Dermis microvascular lymphatic vessel endothelial cell (primary cell): ENCODE measurements around the gene FBL. TPM values are rescaled to one million over a fixed set of nuclear protein-coding genes. Genes with fewer than 3 reads are reported as not detected.
"Not testable (repeated sequence)": the region's sequence is repeated elsewhere in the genome, so short reads cannot be mapped to it uniquely, and the experiment has no call there.

Source experiments
- DNase-seq, 2 donors: peaks; one replicate each; pipeline versions ENCODE4 v3.0.0 to v3.0.0-alpha.2; 2010; ENCODE audit warnings: low read depth in 2 of 2
- total RNA-seq: library from RNA; depleted of rRNA; stranded (reverse); fragments of >200 nt; gene quantifications from 2 replicates; pipeline ENCODE4 v1.2.1, GENCODE V29; 2014

The FBL gene
- total RNA-seq, 1 donor from 2014 or later, result 231 TPM

DNA sequence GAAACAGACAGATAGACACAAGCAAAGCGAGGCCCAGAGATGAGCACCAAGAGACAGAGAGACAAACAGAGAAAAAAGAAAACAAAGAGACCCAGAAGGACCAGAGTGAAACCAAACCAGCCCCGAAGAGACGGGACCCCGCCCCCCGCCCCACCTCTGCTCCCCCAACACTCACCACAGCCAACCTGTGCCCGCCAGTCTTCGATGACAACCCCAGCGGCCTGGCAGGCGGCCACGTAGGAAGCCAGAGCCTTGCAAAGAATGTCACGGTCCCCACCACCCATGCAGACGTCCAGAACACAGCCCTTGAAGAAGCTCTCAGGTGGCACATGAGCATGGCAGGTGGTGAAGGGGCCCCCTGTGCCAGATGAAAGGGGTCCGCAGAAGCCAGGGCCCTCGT is 31.3 kb upstream of the FBL start:
- not testable (repeated sequence) for DNase-seq

DNA sequence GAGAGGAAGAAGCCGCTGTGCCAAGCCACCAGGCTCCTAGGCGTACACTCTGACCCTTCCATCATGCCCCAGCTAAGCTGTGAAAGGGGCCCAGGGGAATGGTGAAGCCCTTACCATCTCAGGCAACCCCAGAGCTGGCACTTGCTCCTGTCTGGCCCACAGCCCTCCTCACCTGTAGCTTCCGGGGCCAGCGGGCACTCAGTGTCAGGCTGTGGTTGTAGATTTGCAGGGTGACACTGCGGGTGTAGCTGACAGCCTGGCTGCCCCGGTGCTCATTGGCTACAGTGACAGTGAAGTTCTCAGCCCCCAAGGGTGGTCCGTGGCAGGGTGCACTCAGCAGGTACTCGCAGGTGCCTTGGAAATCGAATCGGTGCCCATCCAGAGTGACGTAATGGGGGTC is 30.3 kb upstream of the FBL start:
- DNase-seq, result not testable (repeated sequence)

DNA sequence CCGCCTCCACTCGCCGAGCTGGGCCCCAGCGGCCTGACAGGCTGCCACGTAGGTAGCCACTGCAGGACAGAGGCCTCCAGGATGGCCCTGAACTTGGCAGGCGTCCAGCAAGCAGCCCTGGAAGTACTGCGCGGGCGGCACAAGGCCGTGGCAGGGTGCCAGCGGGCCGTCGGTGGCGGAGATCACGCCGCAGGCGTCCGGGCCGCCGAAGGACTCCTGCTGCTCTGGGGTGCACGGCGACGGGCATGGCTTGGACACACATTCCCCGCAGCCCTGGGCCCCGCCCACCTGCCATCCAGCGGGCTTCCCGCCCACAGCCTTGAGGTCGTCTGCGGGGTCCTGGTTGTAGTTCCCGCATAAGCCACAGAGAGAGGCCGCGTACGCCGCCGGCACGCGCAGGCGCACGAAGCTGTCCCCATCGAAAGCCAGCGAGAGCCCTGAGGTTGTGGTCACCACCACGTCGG is 29.3 kb upstream of the FBL start:
- DNase-seq, result peak in 1 of 2 donors; percentile 24

DNA sequence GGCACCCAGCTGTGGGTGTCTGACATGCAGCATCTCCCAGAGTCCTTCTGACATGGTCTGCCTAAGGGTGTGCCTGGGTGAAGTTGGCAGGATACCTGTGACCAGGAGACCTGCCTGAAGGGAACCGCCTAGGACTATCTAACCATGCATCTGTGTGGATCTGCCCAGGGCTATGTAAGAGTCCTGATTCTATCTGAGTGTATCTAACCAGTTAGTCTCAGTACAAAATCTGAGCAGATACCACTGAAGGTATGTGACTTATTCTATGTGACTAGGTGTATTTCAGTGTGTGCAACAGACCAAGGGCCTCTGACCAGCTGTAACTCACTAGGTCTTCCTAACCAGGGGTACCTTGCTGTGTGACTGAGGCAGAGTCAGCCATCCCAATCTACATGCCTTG is 28.2 kb upstream of the FBL start:
- no peak for DNase-seq

DNA sequence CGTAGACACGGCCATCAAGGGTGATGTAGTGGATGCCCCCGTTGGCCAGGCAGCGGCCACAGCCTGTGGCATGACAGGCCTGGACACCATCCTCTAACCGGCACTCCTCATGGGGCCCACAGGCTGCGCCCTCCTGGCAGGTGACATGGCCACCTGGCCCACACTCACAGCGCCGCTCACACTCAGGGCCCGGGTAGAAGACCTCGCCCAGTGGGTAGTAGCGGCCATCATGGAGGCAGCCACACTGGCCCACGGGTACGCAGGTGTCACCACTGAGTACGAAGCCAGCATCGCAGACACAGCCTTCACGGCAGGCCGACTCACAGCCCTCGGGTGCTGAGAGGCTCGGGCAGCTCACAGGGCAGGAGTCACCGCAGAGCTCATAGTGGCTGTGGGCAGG is 27.2 kb upstream of the FBL start:
- no peak for DNase-seq

DNA sequence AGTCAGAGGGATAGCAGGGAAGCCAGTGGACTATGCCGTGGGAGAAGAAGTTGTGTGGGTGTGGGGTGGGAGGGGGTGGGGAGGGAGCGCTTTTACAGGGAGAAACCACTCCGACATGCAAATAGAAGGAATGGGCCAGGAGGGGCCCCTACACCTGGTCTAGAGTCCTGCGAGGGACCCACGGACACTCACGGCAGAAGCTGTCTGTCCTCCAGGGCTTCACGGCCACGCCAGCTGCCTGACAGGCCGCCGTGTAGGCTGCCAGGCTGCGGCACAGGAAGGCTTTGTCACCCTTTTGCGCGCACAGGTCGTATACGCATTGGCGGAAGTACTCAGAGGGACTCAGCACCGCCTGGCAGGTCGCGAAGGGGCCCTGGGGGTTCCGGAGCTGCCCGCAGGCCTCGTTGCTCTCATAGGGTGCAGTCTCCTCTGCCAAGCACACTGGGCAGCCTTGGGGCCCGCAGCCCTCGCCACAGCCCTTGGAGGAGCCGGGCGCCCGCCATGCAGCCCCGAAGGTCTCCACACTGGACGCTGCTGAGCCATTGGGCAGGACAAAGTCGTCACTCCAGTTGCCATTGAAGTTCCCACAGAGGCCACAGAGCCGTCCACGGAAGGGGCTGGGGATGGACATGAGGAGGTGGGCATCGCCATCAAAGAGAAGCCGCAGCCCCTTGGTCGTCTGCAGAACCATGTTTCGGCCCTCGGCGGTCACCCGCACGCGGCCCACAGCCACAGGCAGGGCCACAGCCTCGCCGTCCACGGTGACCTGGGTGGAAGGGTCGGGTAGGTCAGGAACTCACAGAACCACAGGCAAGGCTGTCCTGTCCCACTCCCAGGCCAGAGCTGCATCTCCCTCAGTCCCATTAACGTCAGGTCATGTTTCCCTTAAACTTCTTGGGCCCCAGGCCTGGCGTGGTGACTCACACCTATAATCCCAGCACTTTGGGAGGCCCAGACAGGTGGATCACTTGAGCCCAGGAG is 26.0 kb upstream of the FBL start:
- DNase-seq, result no peak

DNA sequence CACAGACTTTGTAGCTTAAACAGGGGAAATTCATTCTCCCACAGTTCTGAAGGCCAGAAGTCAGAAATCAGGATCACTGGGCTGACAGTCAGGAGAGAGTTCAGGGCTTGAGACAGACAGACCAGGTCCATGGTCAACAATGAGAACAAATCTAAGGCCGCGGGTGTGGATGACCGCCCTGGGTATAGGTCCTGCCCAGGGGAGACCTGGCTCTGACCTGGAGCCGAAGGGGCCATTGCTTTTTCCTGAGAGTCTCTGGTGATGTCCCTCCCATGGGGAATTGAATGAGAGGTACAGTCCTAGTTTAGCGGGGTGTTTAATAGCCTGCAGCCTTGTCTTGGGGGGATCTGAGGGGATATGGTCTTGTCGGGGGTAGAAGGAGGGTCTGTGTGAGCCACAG is 25.2 kb upstream of the FBL start:
- DNase-seq, result no peak

DNA sequence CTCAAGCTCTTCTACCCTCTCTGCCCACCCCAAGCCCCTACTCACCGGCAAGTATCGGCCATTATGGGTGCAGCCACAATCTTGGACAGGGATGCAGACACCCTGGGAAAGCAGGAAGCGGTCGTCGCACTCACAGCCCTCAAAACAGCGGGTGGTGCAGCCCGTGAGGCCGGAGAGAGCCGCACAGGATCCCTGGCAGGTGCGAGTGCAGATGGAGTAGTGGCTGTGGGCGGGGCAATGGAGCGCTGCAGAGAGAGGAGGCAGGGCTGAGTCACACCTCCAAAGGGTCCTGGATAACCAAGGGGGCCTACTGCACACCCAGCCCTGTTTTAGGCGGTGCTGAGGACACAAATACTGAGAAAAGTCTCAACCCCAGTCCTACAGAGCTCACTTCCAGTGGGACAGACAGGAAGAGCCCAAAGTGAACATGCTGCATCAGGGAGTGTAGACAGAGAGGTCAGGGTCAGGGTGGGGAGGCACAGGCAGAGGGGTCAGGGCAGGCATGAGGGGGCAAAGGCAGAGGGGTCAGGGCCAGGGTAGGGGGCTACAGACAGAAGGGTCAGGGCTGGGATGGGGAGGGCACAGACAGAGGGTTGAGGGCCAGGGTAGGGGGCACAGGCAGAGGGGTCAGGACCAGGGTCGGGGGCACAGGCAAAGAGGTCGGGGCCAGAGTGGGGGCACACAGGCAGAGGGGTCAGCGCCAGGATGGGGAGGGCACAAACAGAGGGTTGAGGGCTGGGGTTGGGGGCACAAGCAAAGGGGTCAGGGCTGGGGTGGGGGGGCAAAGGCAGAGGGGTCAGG is 24.2 kb upstream of the FBL start:
- DNase-seq, result no peak

DNA sequence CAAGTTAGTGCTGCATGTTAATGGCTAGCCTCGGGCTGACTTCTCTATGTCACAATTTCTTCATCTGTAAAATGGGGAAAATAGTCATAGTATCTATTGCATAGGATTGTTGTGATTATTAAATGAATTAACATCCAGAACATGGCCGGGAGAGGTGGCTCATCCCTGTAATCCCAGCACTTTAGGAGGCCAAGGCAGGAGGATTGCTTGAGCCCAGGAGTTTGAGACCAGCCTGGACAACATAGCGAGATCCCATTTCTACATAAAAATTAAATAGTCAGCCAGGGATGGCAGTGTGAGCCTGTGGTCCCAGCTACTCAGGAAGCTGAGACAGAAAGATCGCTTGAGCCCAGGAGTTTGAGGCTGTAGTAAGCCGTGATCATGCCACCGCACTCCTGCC is 21.8 kb upstream of the FBL start:
- no peak for DNase-seq

DNA sequence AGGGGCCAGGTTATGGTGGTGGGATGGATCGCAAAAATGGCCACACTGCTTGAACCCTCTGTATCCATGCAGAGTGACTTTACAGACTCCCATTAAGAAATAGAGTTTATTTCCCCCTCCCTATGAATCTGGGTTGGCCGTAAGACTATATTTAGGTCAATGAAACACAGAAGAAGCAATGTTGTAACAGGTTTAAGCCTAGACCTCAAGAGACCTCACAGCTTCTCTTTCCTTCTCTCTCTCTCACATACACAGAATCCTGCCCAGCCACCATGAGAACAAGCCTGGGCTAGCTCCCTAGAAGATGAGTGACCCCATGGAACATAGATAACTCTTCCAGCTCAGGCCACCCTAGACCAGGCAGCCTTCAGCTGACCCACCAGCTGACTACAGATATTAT is 21.0 kb upstream of the FBL start:
- DNase-seq, result no peak

DNA sequence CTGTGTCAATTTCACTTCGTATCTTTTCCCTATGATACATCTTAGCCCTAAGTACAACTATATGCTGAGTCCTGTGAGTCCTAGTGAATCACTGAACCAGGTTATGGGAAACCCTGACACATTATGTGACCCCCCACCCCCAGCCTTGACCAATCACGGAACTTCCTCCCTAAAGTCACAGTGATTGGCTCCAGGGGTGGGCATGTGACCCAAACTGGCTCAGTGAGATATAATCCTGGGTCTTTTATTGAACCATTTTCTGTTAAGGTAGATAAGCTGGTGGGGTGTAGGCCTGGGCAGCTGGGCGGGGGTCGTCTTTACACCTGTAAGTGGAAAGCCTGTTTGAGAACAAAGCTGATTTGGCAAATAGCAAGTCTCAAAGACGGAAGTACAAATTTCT is 19.8 kb upstream of the FBL start:
- no peak for DNase-seq

DNA sequence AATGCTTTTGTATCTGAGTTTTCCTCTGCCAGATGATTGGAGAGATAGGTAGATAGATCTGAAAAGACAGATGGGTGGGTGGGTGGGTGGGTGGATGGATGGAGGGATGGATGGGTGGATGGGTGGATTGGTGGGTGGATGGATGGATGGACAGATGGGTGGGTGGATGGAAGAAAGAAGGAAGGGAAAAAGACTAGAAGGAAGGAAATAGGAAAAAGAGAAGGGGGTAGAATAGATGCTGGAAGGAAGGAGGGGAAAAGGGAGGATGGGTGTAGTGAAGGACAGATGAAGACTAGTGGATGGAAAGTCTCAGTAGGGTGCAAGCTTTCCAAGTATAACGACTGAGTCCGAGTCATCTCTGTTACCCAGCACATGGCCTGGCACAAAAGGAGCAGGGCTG is 19.0 kb upstream of the FBL start:
- DNase-seq, result no peak

DNA sequence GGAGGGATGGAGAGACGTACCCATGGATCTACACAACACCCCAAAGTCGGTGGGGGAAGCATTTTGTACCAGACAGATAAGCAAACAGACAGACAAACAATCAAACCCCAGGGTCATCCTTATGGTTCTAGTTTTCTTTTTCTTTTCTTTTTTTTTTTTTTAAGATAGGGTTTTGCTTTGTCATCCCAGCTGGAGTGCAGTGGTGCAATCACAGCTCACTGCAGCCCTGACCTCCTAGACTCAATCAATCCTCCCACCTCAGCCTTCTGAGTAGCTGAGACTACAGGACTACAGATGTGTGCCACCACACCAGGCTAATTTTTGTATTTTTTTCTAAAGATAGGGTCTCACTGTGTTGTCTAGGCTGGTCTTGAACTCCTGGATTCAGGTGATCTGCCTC is 17.9 kb upstream of the FBL start:
- no peak for DNase-seq

DNA sequence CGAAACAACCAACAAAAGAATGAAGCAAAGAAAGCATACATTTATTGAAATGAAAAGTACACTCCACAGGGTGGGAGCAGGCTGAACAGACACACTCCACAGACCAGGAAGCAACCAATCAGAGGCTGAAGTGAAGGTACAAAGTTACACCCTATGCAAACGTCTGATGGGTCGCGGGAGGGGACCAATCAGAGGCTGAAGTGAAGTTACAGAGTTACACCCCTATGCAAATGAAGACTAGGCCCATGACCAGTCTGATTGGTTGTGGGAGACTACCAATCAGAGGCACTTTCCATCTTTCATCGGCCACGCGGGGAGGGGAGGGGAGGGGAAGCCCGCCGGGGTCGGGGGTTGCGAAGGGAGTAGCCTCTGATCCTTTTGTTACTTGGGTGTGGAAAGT is 12.4 kb upstream of the FBL start:
- peak in 1 of 2 donors; percentile 62 for DNase-seq

DNA sequence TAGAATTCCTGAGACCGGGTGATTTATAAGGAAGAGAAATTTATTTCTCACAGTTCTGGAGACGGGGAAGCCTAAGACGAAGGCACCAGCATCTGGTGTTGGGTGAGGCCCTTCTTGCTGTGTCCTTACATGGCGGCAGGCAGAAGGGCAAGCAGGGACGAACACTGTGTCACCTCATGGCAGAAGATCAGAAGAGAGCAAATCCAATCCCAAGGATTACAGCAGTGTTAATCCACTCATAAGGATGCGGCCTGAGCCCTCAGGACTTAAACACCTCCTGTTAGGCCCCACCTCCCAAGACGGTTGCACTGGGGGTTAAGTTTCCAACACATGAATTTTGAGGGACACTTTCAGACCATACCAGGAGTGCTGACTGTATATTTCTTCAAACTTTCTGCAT is 6.7 kb upstream of the FBL start:
- DNase-seq, result no peak

DNA sequence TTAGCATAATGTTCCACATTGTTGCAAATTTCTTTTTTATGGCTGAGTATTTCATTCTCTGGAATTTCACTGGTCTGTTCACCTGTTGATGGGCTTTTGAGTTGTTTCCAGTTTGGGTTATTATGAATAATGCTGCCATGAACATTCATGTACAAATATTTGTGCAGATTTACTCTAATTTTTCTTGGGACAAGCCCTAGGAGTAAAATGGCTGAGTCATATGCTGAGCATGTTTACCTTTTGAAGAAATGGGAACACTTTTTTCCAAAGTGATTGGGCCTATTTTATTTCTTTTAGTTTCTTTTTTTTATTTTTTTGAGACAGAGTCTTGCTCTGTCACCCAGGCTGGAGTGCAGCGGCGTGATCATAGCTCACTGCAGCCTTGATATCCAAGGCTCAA is 4.7 kb upstream of the FBL start:
- no peak for DNase-seq

DNA sequence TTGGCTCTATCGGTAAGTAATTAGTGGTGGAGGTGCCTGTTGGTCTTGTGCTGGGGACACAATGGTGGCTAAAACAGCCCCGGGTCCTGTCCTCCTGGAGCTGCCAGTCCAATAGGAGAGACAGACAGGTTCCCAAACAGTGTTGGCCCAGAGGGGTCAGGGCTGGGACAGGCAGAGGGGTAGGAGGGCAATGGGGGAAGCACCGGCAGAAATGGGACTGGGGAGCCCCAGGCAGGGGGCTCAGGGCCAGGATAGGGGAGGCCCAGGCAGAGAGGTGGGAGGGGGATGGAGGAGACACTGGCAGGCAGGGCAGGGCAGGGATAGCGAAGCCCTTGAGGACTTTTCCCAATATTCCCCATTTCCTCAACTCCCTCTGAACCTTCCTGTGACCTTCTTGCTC is 2.2 kb upstream of the FBL start:
- no peak for DNase-seq

DNA sequence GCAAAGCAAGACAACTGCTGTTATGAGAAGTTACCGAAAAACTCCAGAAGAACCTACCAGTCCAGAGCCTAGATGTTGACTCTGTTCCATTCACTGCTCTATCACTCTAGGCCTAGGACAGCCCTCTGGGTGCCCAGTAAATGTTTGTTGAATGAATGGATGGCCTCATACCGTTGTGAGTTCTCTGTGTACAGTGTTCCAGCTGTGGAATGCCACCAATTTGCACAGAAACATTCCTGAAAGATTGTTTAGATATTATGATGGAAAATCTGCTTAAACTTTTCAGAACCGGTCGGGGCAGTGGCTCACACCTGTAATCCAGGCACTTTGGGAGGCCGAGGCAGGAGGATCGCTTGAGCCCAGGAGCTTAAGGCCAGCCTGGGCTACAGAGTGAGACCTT is 1.3 kb upstream of the FBL start:
- DNase-seq, result no peak

DNA sequence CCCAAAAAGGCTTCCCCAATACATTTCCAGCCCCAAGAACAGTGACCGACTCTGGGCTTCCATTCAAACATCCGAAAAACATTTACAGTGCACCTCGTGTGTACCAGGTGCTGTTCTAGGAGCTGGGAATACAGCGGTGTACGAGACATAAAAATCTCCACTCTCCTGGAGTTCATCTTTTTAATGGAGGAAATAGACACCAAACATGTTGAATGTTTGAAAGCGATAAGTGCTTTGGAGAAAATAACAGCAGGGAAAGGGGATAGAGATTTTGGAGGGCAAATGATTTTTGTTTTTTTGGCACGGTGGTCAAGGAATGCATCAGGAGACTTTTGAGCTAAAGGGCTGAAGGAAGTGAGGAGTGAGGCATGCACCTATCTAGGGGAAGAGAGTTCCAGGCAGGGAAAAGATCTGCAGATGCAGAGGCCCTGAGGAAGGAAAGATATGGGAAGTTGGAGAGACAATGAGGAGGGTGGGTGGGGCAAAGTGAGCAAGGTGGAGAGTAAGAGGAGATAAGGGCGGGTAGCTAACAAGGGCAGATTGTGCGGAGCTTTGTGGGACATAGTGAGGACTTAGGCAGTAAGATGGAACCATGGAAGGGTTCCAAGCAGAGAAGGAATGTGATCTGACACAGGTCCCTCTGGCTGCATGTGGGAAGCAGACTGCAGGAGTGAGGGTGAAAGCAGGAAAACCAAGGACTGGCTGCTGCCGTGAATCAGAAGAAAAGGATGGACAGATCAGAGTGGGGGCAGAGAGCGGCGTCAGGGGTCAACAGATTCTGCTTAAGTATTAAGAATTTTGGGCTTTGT is 703 bp upstream of the FBL start:
- no peak for DNase-seq

DNA sequence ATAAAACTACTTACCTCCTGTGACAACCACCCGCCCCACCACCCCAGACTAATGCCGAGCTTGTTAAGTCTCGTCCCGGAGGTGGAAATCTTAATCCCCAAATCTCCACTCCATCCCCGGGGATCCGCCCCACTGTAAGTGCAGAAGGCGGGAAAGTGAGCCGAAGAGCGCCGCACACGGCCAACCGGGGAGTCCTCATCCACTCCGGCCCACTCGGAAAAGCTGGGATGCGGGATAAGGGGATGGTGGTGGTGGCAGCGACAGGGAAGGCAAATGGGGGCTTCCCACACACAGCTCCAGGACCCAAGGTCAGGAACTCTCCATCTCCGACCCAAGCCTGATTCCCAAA is 621 bp downstream of the FBL start:
- DNase-seq, result peak in 1 of 2 donors; percentile 28

DNA sequence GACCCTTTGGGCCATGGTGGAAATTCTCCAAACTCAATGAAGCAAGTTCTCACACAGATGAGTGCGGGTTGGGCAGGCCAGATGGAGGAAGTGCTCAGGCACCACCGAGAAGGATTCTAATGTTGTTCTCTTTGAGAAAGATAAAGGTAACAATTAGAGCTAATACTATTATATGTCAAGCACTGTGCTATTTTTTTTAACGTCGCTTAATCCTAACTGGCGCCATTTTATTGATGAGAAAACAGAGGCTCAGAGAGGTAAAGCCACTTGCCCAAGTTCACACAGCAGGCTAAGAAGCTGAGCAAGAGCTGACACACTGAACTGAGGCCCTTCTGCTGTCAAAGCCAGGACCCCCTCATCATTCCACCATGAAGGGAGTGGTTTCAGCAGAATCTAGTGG is 1.0 kb downstream of the FBL start:
- DNase-seq, result no peak
